ENCODE results near the gene MPPED1. TPM values are rescaled to one million over a fixed set of nuclear protein-coding genes. Genes with fewer than 3 reads are reported as not detected.

MPPED1 gene
- total RNA-seq, 1 experiment from 2014 or later, result 0.28 TPM

DNA sequence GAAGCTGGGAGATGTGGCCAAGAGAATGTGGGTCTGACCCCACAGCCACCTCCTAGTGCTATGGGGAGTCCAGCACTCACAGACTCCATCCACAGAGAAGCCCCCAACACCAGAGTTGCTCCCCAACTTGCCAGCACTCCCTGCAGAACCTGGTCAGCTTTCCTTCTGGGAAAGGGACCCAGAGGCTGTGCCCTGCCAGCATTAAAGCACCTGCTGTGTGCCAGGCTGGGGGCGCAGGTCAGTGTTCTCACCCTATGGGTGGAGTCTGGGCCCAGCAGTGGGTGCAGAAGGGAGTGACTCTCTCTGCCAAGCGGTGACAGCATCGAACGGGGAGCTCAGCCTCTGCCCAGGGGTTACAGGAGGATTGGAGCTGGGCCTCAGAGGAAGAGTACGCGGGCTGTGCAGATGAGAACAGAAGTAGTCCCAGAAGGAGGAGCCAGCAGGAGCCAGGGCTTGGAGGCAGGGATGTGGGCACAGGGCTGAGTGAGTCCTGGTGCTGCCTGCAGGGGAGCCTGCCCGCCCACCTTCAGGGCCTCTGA, 114.4 kb downstream of the MPPED1 start:
- Mint-ChIP-seq H3K27me3 (ENCODE audit: low read depth) (no peaks in the 10 kb centered on the region; the same call in 1 of the 2 replicates), H3K36me3 (ENCODE audit: insufficient read depth in 1 of 3, low read depth in 3 of 3) (no peaks in the 10 kb centered on the region), H3K4me3 (no peak overlapping the region), H3K9me3 (no peaks in the 10 kb centered on the region), H3K4me1 (peaks cover 0 to 9% of the 10 kb centered on the region in 2 experiments; a peak in 2 of 4 replicates), H3K27ac (peak overlapping the region in 1 of 3 experiments; percentile 45; a peak in 1 of 7 replicates)
- Histone ChIP-seq H2AK5ac (ENCODE audit: insufficient read length, low read length) (no peak overlapping the region), H3K4me1 (ENCODE audit: insufficient read depth, low read length) (no peaks in the 10 kb centered on the region), H3K27ac (ENCODE audit: insufficient read length, low read depth, low read length) (no peak overlapping the region), H3K4ac (ENCODE audit: low read depth, low read length) (no peak overlapping the region), H3K9ac (ENCODE audit: extremely low read depth, insufficient read length, low read length) (no peak overlapping the region), H2BK15ac (ENCODE audit: low read depth, low read length) (no peak overlapping the region), H2AFZ (ENCODE audit: low read length) (no peak overlapping the region), H3K4me2 (ENCODE audit: insufficient read depth, insufficient read length, low read length) (no peak overlapping the region), H3K23ac (ENCODE audit: insufficient read length, low read depth, low read length) (no peak overlapping the region), H2BK120ac (ENCODE audit: low read depth, low read length, poor library complexity, severe bottlenecking) (no peak overlapping the region), H2BK20ac (ENCODE audit: low read depth, low read length, poor library complexity, severe bottlenecking) (no peak overlapping the region), H3K9me3 (ENCODE audit: control insufficient read depth, low read depth, low read length) (no peaks in the 10 kb centered on the region), H3K18ac (ENCODE audit: insufficient read length, low read depth, low read length) (no peak overlapping the region), H3K79me1 (ENCODE audit: insufficient read depth, low read depth, low read length, poor library complexity, severe bottlenecking) (no peaks in the 10 kb centered on the region), H2BK12ac (ENCODE audit: insufficient read length, low read depth, low read length) (no peak overlapping the region), H3K23me2 (ENCODE audit: insufficient read length, low read depth, low read length, poor library complexity, severe bottlenecking) (no peaks in the 10 kb centered on the region), H3K79me2 (ENCODE audit: insufficient read depth, low read length) (no peaks in the 10 kb centered on the region), H4K8ac (replicated peaks; ENCODE audit: insufficient read length, low read depth, low read length) (no peak overlapping the region), H2BK5ac (ENCODE audit: insufficient read length, low read length) (no peak overlapping the region), H3T11ph (ENCODE audit: low read length) (no peak overlapping the region), H4K20me1 (ENCODE audit: control insufficient read depth, insufficient read depth, insufficient read length) (no peaks in the 10 kb centered on the region), H4K91ac (ENCODE audit: insufficient read length, low read depth, low read length) (no peak overlapping the region), H3K14ac (ENCODE audit: insufficient read depth, low read length) (0 out of 2 replicates have a peak overlapping the region, but pooled peaks have one; percentile 34), H3K56ac (ENCODE audit: insufficient read length, low read depth, low read length) (no peak overlapping the region), H3K27me3 (ENCODE audit: insufficient read depth, low read length) (no peaks in the 10 kb centered on the region), H4K5ac (ENCODE audit: insufficient read length, low read depth, low read length) (no peak overlapping the region)
- DNase-seq, result no peak
- TF ChIP-seq, protein P1, sequence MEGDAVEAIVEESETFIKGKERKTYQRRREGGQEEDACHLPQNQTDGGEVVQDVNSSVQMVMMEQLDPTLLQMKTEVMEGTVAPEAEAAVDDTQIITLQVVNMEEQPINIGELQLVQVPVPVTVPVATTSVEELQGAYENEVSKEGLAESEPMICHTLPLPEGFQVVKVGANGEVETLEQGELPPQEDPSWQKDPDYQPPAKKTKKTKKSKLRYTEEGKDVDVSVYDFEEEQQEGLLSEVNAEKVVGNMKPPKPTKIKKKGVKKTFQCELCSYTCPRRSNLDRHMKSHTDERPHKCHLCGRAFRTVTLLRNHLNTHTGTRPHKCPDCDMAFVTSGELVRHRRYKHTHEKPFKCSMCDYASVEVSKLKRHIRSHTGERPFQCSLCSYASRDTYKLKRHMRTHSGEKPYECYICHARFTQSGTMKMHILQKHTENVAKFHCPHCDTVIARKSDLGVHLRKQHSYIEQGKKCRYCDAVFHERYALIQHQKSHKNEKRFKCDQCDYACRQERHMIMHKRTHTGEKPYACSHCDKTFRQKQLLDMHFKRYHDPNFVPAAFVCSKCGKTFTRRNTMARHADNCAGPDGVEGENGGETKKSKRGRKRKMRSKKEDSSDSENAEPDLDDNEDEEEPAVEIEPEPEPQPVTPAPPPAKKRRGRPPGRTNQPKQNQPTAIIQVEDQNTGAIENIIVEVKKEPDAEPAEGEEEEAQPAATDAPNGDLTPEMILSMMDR (conservative IDR thresholded peaks at IDR 0.05), result no peak
- WGBS (ENCODE audit: extremely low coverage, insufficient read length, low lambda C conversion rate), result no CpG with 5 or more reads among the region's 7 CpGs

All from H9 (cell line).